ENCODE measurements around the gene INF2. TPM values are rescaled to one million over a fixed set of nuclear protein-coding genes. Genes with fewer than 3 reads are reported as not detected.

Gene INF2
- total and polyA plus RNA-seq, 2 experiments from 2014 or later = 36.7 to 75.5 TPM

- TF ChIP-seq ZNF462 (CRISPR knock-in tag; IDR thresholded peaks at IDR 0.05) = no peak
Observed at GRCh38 chr14:104691546-104692260, 2.3 kb downstream of the INF2 start (continued).

GRCh38 chr14:104692261-104692938 is 3.0 kb downstream of the INF2 start:
- Mint-ChIP-seq H3K27me3 (ENCODE audit: insufficient read depth, low read depth, poor library complexity) (peaks cover 13% of the 10 kb centered on the region), H3K4me3 (no peak overlapping the region), H3K4me1 (peaks cover 30% of the 10 kb centered on the region), H3K36me3 (ENCODE audit: low read depth) (peaks cover 4% of the 10 kb centered on the region; the same call in 1 of the 3 replicates), H3K9me3 (no peaks in the 10 kb centered on the region), H3K27ac (no peak overlapping the region)
- peaks cover 46% of the 10 kb centered on the region for H3K79me2 ChIP-seq (replicated peaks; ENCODE audit: insufficient read depth)
- H3K36me3 ChIP-seq (ENCODE audit: insufficient read depth) = no peaks in the 10 kb centered on the region
- no peaks in the 10 kb centered on the region for H3K9me2 ChIP-seq (ENCODE audit: insufficient read depth)
- H3K4me3 ChIP-seq = no peak overlapping the region
- ATAC-seq (no peak), DNase-seq (ENCODE audit: low spot score) (no peak)
- H3K27ac ChIP-seq (ENCODE audit: low read depth) = no peak overlapping the region
- H2AFZ ChIP-seq = no peak overlapping the region
- H3F3A ChIP-seq (replicated peaks; ENCODE audit: low read depth) = 0 out of 2 replicates have a peak, but pooled peaks cover 5% of the 10 kb centered on the region
- H3K27me3 ChIP-seq (ENCODE audit: insufficient read depth) = no peaks in the 10 kb centered on the region
- H4K20me1 ChIP-seq (replicated peaks; ENCODE audit: insufficient read depth) = peaks cover 5% of the 10 kb centered on the region; the same call in 1 of the 2 replicates
- H3K4me1 ChIP-seq (ENCODE audit: insufficient read depth) = peaks cover 38% of the 10 kb centered on the region
- no peak overlapping the region for H3K4me2 ChIP-seq
- TF ChIP-seq CREB1 (CRISPR knock-in tag; IDR thresholded peaks at IDR 0.05; ENCODE audit: low read depth) = no peak
- no peak for TF ChIP-seq STAT1 (IDR thresholded peaks at IDR 0.05; ENCODE audit: unreplicated experiment)
- TF ChIP-seq ETS1 (IDR thresholded peaks at IDR 0.05) = no peak
- TF ChIP-seq NANOG (IDR thresholded peaks at IDR 0.05; ENCODE audit: borderline replicate concordance) = no peak
- no peak for TF ChIP-seq EZH2 (IDR thresholded peaks at IDR 0.05; ENCODE audit: low read depth, unreplicated experiment)
- TF ChIP-seq, protein P1, sequence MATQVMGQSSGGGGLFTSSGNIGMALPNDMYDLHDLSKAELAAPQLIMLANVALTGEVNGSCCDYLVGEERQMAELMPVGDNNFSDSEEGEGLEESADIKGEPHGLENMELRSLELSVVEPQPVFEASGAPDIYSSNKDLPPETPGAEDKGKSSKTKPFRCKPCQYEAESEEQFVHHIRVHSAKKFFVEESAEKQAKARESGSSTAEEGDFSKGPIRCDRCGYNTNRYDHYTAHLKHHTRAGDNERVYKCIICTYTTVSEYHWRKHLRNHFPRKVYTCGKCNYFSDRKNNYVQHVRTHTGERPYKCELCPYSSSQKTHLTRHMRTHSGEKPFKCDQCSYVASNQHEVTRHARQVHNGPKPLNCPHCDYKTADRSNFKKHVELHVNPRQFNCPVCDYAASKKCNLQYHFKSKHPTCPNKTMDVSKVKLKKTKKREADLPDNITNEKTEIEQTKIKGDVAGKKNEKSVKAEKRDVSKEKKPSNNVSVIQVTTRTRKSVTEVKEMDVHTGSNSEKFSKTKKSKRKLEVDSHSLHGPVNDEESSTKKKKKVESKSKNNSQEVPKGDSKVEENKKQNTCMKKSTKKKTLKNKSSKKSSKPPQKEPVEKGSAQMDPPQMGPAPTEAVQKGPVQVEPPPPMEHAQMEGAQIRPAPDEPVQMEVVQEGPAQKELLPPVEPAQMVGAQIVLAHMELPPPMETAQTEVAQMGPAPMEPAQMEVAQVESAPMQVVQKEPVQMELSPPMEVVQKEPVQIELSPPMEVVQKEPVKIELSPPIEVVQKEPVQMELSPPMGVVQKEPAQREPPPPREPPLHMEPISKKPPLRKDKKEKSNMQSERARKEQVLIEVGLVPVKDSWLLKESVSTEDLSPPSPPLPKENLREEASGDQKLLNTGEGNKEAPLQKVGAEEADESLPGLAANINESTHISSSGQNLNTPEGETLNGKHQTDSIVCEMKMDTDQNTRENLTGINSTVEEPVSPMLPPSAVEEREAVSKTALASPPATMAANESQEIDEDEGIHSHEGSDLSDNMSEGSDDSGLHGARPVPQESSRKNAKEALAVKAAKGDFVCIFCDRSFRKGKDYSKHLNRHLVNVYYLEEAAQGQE (IDR thresholded peaks at IDR 0.05; ENCODE audit: unreplicated experiment) = no peak
- TF ChIP-seq EZH2phosphoT487 (IDR thresholded peaks at IDR 0.05; ENCODE audit: unreplicated experiment) = no peak
- no peak for TF ChIP-seq ZNF331 (CRISPR knock-in tag; IDR thresholded peaks at IDR 0.05; ENCODE audit: low read depth)
